Astrocyte of the spinal cord (primary cell): ENCODE results near the gene CYSLTR2.

ENCODE experiments used
- DNase-seq: peaks from one replicate; pipeline ENCODE4 v3.0.0; 2011; ENCODE audit warnings: low read depth, low spot score
- H3K4me3 ChIP-seq: 2 replicates; pipeline ENCODE4 v1.5.1; 2011; ENCODE audit warnings: low read depth, mild to moderate bottlenecking, low read length, moderate library complexity
- in situ Hi-C: cut with HindIII; loops from 2 replicates; pipeline ENCODE4 v1.10.0; 2017; ENCODE audit warnings: low sequenced_read_pairs
- TF ChIP-seq, protein P1 (sequence below): IDR thresholded peaks from 2 replicates; pipeline ENCODE4 v1.5.1; 2012; ENCODE audit warnings: low read depth, mild to moderate bottlenecking, low read length, inconsistent platforms

CYSLTR2 gene

DNA sequence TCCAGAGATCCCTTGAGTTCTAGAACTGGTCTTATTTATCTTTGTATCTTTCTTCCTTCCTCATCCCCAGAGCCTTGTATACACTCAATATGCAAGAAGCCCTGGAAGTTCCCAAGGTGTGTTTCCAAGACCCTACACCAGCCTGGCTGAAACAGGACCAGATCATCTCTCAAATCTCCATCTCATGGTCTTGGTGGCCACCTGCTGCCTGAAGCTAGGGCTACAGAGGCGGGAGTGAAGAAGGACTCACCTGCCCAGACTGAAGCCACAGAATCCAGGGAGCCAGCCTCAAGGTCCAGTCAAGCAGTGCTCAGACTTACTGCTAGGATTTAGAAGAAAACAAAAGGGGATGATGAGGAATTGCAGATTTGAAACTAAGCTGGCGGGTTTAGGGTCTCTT lies 6.1 kb upstream of the CYSLTR2 start:
- no peak overlapping the region for H3K4me3 ChIP-seq
- in situ Hi-C loops = no loop called here
- TF ChIP-seq, protein P1, sequence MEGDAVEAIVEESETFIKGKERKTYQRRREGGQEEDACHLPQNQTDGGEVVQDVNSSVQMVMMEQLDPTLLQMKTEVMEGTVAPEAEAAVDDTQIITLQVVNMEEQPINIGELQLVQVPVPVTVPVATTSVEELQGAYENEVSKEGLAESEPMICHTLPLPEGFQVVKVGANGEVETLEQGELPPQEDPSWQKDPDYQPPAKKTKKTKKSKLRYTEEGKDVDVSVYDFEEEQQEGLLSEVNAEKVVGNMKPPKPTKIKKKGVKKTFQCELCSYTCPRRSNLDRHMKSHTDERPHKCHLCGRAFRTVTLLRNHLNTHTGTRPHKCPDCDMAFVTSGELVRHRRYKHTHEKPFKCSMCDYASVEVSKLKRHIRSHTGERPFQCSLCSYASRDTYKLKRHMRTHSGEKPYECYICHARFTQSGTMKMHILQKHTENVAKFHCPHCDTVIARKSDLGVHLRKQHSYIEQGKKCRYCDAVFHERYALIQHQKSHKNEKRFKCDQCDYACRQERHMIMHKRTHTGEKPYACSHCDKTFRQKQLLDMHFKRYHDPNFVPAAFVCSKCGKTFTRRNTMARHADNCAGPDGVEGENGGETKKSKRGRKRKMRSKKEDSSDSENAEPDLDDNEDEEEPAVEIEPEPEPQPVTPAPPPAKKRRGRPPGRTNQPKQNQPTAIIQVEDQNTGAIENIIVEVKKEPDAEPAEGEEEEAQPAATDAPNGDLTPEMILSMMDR = no peak
- no peak for DNase-seq

DNA sequence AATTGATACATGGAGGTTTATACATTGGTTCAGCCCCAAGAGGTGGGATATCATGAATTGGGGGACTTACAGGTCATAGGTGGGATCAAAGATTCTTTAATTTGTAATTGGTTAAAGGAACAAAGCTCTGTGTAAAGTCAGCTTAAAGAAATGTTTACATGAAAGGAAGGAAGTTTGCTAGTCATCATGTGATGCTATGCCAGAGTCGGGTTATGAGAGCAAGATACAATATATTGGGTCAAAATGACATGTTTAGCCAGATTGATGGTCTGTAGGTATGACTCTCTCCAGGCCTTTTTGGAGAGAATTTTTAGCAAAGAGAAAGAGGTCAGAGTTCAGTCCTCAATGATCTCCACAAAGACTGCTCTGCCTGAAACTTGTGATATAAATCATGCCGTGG lies 5.3 kb upstream of the CYSLTR2 start:
- TF ChIP-seq, protein P1 = no peak
- in situ Hi-C loops = no loop called here
- no peak for DNase-seq
- no peak overlapping the region for H3K4me3 ChIP-seq

DNA sequence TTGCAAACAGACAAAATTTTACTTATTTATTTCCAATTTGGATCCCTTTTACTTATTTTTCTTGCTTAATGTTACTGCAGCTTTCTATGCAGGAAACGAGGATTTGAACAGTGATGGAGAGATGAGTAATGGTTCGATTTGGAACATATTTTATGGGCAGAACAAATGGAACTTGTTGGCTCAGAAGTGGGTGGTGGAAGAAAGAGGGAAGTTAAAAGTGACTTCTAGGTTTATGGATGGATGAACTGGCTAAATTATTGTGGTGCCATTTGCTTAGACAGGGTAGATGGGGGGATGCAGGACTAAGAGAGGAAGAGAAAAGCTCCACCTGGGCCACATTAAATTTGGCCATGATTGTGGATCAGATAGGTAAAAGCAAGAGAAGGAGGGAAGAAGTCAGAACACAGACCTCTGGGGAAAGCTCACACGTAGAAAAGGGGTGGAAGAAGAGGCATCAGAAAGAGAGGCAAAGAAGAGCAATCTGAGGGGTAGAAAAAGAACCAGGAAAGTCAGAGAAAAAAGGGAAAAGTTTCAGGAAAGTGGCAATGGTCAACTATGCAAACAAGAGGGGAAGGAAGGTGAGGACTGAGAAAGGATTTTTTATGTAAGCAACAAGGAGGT lies 768 bp upstream of the CYSLTR2 start:
- no peak for DNase-seq
- TF ChIP-seq, protein P1 = no peak
- no peak overlapping the region for H3K4me3 ChIP-seq
- in situ Hi-C loops = no loop called here

DNA sequence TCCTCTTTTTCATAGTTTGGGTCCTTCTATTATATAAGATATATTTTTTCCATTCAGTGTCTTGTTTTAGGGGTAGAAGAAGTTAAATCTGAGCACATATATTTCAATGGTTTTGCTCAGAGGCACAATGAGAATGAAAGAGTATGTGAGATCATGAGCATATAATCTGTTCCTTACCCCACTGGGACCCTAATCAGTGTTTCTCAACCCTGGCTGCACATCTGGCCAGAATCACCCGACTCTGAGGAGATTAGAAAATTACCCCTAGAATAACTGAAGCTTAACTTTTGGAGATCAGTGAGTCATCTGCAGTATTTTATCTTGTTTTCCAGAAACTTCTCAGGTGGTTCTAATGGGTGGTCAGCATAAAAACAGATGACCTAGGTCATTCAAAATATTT lies 782 bp downstream of the CYSLTR2 start:
- H3K4me3 ChIP-seq = no peak overlapping the region
- no peak for DNase-seq

DNA sequence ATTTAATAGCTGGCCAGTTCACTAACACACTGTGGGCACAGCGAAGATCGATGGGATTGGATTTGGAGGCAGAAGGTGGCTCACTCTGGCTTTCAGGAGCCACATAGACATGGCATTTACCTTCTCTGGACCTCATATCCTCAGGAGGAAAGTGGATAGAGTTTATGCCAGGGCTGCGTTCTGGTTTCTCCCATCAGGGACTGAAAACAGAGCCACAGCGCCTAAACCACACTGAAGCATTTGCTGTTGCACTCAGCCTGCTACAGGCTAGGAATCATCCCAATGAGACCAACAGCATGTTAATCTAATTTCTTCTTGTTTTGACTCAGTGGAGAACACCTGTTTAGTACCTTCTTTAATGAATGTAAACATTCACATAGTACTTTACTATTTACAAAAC lies 1.6 kb downstream of the CYSLTR2 start:
- in situ Hi-C loops = no loop called here
- TF ChIP-seq, protein P1 = no peak
- no peak overlapping the region for H3K4me3 ChIP-seq
- no peak for DNase-seq

More for the DNA sequence above, 782 bp downstream of the CYSLTR2 start:
- in situ Hi-C loops = no loop called here
- TF ChIP-seq, protein P1 = no peak

- in situ Hi-C loops = no loop called here
- no peak for DNase-seq
- TF ChIP-seq, protein P1 = no peak
- no peak overlapping the region for H3K4me3 ChIP-seq
These were observed 2.9 kb downstream of the CYSLTR2 start for GRCh38 chr13:48656608-48657007.
